Right ventricle myocardium inferior (tissue), 1 donor: ENCODE data around the gene DCC. TPM values are rescaled to one million over a fixed set of nuclear protein-coding genes. Genes with fewer than 3 reads are reported as not detected.

Source experiments
- ATAC-seq: fragments of 200-7000 bp; cut with Tn5 transposase; one replicate; pipeline ENCODE4 v1.9.1; 2020; ENCODE audit warnings: mild to moderate bottlenecking, moderate library complexity
- DNase-seq: peaks from one replicate; pipeline ENCODE4 v3.0.0; 2021; ENCODE audit errors: missing footprints
- intact Hi-C: fragments of 100-400 bp; cut with DNase I; formaldehyde crosslinking; loops from one replicate; pipeline ENCODE4 v1.11.0; 2022
- total RNA-seq: library from RNA; stranded (reverse); fragmentation: NEBNext Ultra II Directional; extraction: Animal tissue kit (Norgen Biotek cat#: 25700); gene quantifications from one replicate; pipeline ENCODE4 v1.2.1, GENCODE V29; 2021
- donor health status: DM: no; HTN: yes; CAD: no; lungs with severe emphysema.

Gene DCC
- total RNA-seq, 1 donor from 2014 or later, result not detected

DNA sequence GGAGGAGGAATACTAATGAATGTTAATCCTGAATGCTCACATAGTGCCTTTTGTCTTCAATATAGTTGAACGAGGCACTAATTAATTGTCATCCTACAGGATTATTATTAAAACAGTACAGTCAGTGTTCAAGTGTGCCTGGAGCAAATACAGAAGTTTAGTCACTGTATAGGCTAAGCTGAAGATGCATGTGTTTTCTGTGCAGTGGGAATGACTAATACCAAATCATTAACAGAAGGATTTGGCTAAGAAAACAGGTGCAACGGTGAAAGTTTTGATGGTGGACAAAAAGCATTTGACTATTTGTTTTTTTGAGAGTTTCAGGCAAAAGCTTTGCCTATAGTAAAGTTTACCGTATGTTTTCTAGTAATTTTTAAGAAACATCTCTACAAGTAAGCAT, 62.8 kb downstream of the DCC start:
- intact Hi-C loops, result no loop called here
- no peak for ATAC-seq
- DNase-seq, result no peak

DNA sequence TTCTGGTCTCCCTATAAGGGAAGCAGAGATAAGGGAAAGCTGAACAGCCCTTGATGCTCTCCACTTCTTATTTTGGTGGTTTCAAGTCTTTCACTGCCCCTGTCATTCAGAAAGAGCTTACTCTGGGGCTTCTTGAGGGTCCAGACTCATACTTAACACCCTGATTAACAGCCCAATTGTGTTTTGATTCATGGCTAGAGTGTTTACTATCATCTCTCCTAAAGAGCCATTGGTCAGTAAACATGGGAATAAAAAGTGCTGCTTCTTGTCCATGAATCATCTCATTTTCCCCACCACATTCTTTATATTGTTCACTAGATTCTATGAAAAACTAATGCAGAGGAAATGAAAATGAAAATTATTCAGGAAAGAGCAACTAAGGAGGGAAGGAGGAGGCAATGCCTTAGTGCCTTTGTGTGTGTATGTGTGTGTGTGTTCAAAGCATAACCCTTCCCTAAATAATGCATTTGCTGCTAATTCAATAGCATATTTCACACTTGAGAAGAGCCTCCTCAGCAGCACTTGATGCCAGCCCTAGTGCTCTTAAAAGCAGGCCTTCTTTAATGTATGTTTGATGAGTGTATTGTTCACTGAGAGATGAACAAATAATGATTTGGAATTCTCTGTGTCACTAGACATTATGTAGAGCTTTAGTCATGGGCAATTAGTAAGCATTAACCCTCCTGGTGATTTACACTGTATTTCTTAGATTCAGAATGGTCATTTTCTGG, 63.5 kb downstream of the DCC start:
- ATAC-seq (no peak), DNase-seq (no peak)
- intact Hi-C loops, result no loop called here

- intact Hi-C loops, result no loop called here
- ATAC-seq (no peak), DNase-seq (no peak)
Measured at GRCh38 chr18:52408800-52409302, 68.9 kb downstream of the DCC start.

- DNase-seq (no peak), ATAC-seq (no peak)
- intact Hi-C loops, result no loop called here
Measured at GRCh38 chr18:52409727-52410126, 69.7 kb downstream of the DCC start.

- intact Hi-C loops, result no loop called here
- DNase-seq (no peak), ATAC-seq (no peak)
Measured at GRCh38 chr18:52415131-52415530, 75.1 kb downstream of the DCC start.

DNA sequence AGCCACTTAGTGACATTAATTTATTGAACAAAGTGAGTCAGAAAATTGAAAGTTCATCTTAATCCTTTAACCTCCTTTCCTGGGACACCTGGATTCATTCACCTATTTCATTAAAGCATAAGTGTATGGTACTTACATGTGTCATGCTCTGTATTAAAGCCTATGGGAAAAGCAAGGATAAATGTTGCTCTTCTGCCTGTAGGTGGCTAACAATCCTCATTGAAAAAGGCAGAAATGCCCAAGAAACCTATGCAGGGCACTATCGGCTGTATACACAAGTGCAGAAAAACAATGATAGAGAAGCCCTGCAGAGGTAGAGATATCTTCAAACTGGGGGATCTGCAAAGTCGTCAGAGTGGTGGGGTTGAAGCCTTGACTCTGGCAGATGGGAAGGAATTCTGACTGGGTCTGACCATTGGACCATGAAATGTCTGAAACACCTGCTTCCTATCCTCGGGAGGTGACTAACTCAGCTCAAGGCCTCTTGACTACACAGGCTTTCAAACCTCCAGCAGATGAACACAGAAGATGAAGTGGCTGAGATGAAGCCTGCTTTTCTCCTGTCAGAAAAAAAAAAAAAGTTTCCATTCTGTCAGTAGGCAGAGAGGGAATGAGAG, 83.1 kb downstream of the DCC start:
- intact Hi-C loops, result no loop called here
- DNase-seq (no peak), ATAC-seq (no peak)

DNA sequence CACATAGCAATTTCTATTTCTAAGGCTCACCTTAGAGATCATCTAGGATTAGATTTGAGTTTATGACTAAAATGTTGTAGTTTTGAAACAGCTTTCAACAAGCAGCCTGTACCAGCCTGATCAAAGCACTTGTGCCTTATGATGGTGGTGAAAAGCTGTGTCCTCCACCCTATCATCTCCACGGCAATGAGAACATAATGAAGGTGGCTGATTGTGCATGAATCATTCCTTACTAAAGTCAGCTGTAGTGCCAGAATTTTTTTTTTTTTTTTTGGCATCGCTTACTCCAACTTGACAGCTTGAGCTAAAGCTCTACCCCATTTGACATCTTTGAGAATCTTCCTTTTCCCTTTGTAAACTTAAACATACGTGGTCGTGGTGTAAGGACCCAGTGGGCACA, 86.0 kb downstream of the DCC start:
- DNase-seq (no peak), ATAC-seq (no peak)
- intact Hi-C loops, result no loop called here

DNA sequence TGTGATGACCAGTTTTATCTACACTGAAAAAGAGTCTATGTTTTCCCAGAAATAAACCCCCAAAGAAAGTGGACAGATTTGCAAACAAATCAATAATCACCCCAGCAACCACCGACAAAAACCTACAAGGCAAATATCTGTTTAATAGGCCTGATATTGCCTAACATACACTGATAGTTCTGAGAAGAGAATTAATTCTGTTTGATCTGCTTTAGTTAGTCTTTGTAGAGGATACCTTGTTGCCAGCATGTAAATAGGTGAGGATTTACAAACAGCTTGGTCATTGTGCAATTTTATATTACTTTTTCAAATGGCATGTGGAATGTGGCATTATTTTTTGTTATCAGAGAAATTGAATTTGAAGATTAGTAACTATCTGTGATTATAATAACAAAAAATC, 86.5 kb downstream of the DCC start:
- ATAC-seq (no peak), DNase-seq (no peak)
- intact Hi-C loops, result no loop called here

- DNase-seq (no peak), ATAC-seq (no peak)
- intact Hi-C loops, result no loop called here
Measured at GRCh38 chr18:52427521-52428175, 87.7 kb downstream of the DCC start.

DNA sequence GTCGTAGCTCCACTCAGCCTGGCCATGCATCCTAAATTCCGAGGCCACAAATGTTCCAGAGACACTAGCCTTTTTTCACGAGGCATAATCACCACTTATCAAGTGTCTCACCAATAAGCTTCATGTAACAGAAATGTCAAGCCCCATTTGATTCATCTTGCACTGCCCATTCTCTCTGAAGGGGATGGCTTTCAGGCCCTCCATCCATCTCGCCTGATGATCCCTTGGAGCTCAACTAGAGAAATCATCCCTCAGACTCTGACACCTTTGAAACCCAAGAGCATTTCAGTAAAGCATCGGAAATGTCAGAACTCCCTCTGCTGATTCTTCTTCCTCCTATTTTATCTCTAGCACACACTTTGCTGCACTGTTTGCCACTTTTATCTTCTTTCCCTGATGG, 91.7 kb downstream of the DCC start:
- intact Hi-C loops, result no loop called here
- no peak for ATAC-seq
- DNase-seq, result no peak

GRCh38 chr18:52433797-52434196, 93.8 kb downstream of the DCC start:
- ATAC-seq (no peak), DNase-seq (no peak)
- intact Hi-C loops, result no loop called here

DNA sequence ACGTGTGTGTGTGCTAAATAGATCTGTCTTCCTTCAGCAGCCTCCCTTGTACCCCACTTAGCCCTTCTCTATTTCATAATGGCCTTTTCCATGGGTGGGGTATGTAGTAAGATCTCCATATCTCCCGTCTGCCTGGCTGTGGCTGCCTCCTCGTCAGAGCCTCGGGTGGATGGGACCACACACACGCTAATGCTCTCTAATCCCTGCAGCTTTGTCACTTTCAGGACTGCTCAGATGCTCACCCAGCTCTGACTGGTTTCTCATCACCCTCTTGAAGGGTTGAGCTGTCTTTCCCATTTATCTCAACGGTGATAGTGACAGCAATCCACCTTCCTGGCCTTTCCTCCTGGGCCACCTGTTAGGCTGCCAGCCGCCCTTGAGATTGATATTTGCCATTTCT, 95.3 kb downstream of the DCC start:
- intact Hi-C loops, result no loop called here
- no peak for DNase-seq

GRCh38 chr18:52437161-52437560, 97.2 kb downstream of the DCC start:
- DNase-seq (no peak), ATAC-seq (no peak)
- intact Hi-C loops, result no loop called here

More for the DNA sequence above, 95.3 kb downstream of the DCC start:
- ATAC-seq, result no peak

DNA sequence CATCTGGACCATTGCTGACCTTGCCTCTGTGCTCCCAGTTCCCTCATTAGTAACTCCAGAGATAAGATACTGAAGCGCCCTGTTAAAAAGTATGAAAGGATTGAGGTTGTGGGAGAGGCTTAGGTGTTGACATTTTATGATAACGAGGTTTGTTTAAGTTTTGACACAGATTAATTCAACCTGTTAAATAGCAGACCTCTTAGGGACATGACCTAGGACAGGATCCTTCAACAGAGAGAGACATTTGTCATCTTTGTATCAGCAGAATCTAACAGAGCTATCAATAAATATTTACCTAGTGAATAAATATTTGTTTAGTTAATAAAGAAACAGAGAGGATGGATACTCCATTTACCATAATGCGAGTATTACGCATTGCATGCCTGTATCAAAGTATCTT, 99.5 kb downstream of the DCC start:
- ATAC-seq (no peak), DNase-seq (no peak)
- intact Hi-C loops, result no loop called here

GRCh38 chr18:52441794-52442193, 101.8 kb downstream of the DCC start:
- DNase-seq (no peak), ATAC-seq (no peak)
- intact Hi-C loops, result no loop called here

GRCh38 chr18:52442686-52443085, 102.7 kb downstream of the DCC start:
- DNase-seq, result no peak
- intact Hi-C loops, result no loop called here
- no peak for ATAC-seq

DNA sequence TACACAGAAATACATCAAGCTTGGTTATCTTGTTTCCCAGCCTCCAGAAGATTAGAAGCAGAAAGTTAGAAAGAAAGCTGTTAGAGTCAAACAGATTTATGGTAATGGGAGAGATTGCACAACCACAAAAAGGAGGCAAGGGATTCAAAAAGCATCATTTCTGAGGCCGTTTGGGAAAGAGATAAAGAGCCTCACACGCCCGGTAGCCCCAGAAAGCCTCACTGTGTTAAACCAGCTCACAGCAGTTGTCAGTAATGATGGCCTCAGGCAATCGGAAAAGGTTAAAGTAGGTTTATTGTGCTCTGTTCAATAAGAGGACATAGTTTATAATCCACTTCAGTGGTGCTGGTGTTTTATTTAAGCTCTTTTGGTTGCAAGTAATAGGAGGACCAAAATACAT, 111.3 kb downstream of the DCC start:
- intact Hi-C loops, result no loop called here
- ATAC-seq (no peak), DNase-seq (no peak)

GRCh38 chr18:52451851-52452250, 111.9 kb downstream of the DCC start:
- DNase-seq (no peak), ATAC-seq (no peak)
- intact Hi-C loops, result no loop called here

- no peak for DNase-seq
- intact Hi-C loops, result no loop called here
- no peak for ATAC-seq
Measured at GRCh38 chr18:52452427-52452826, 112.4 kb downstream of the DCC start.

DNA sequence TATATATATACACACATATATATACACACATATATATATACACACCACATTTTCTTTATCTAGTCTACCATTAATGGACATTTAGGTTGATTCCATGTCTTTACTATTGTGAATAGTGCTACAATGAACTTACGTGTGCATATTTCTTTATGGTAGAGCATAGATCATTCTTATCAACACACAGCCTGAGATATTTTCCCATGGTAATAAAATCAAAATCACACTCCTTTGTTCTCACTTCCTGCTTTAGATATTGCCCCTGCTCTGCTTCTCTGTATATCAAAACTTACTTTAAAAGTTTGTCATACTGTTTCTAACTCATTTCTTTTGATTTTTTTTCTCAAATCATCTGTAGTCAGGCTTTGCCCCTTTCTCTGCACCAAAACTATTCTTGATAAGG, 119.9 kb downstream of the DCC start:
- ATAC-seq (no peak), DNase-seq (no peak)
- intact Hi-C loops, result no loop called here
